Measurements from ENCODE around the gene GRAMD1A.
"Not testable (repeated sequence)": the region's sequence is repeated elsewhere in the genome, so short reads cannot be mapped to it uniquely, and the experiment has no call there.

Gene GRAMD1A

GRCh38 chr19:35004517-35005255, 4.6 kb downstream of the GRAMD1A start:
- DNase-seq = no peak

DNA sequence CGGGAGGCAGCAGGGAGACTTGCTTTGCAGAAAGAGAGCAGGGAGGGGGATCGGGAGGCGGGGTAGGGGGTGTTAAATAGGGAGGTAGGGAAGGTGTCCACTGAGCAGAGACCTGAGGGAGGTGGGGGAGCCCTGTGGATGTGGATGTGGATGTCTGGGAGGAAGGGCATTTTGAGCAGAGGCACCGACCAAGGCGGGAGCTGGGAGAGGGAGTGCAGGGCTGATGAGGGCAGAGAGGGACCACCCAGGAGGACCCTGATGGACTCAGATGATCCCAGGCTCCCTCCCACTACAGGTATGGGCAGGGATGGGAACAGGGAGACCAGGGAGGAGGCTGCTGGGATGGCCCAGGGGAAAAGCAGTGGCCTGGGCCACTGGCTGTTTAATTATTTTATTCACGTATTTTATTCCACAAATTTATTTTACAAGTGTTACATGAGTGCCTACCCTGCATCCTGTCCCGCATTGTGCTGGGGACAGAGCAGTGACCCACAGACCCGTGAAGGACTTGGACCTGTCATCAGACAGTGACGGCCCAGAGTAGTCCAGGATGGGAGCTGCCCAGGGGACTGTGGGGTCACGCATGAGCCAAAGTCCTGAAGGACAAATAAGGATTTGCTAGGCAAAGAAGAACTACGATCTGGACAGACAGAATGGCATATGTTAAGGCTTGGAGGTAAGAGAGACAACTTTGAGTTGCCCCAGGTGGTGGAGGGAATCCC, 5.3 kb downstream of the GRAMD1A start:
- DNase-seq = no peak

GRCh38 chr19:35006007-35006341, 5.9 kb downstream of the GRAMD1A start:
- not testable (repeated sequence) for DNase-seq

DNA sequence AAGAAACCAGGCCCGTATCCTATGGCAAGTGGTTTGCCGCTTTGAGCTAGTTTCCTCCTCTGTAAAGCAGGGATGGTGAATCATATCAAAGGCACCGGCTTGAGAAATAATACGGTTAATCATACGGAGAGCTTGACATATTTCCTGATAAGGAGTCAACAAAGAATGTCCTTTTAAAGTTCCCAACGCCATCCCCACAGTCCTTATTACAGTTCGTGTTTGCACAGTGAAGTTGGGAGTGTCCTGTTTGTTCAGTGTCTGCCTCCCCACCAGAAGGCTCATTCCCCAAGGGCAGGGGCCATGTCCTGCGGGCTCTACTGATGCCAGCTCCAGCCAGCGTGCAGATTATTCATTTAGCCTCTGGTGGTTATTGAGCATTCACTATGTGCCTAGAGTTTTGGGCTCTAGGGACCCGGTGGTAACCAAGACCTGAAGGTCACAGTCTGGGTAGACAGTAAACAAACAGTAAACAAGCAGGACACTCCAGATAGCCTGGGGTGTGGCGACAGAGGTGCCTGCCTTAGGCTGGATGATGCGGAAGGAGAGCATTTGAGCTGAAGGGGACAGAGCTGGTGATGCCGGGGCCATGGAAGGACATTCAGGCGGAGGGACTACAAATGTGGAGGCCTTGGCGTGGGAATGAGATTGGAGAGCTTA, 6.3 kb downstream of the GRAMD1A start:
- DNase-seq = no peak

- DNase-seq = no peak
Measured at GRCh38 chr19:35006999-35007365, 6.9 kb downstream of the GRAMD1A start.

DNA sequence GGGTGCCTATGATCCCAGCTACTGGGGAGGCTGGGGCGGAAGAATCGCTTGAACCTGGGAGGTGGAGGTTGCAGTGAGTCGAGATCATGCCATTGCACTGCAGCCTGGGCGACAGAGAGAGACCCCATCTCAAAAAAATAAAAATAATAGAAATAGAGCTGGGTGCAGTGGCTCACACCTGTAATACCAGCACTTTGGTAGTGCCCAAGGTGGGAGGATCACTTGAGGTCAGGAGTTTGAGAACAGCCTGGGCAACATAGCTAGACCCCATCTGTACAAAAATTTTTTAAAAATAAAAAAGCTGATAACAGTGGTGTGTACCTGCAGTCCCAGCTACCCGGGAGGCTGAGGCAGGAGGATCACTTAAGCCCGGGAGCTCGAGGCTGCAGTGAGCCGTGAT, 7.3 kb downstream of the GRAMD1A start:
- DNase-seq = not testable (repeated sequence)

GRCh38 chr19:35008891-35009341, 8.8 kb downstream of the GRAMD1A start:
- no peak for DNase-seq

DNA sequence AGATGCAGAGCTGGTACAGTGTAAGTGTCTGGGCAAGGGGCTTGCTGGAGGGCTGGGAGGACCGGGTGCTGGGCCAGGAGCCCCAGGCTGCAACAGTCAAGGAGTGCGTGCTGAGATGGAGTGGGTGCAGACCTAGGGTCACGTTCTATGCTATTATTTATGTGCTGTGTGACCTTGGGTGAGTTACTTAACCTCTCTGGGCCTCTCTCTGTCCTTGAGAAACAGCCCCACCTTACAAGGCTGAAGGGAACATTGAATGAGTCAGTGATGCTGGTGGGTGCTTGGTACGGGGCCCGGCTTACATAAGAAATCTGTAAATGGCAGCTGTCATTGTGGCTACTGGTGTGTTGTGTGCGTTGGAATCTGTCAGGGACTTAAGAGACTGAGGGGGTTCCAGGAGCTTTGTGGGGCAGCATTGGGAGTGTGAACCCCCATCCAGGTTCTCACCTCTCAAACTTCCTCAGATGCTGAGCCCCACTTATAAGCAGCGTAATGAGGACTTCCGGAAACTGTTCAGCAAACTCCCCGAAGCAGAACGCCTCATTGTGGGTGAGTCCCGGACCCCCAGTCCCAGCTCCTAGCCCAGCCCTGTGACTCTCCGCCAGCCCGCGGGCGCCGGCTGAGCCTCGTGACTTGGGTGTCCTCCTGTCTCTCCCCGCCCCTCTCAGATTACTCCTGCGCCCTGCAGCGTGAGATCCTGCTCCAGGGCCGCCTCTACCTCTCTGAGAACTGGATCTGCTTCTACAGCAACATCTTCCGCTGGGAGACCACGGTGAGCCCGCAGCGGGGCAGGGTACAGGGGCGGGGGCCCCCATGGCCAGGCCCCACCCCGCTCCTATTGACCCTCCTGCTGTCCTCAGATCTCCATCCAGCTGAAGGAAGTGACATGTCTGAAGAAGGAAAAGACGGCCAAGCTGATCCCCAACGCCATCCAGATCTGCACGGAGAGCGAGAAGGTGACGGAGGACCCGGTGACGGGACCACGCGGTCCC, 9.6 kb downstream of the GRAMD1A start:
- no peak for DNase-seq

DNA sequence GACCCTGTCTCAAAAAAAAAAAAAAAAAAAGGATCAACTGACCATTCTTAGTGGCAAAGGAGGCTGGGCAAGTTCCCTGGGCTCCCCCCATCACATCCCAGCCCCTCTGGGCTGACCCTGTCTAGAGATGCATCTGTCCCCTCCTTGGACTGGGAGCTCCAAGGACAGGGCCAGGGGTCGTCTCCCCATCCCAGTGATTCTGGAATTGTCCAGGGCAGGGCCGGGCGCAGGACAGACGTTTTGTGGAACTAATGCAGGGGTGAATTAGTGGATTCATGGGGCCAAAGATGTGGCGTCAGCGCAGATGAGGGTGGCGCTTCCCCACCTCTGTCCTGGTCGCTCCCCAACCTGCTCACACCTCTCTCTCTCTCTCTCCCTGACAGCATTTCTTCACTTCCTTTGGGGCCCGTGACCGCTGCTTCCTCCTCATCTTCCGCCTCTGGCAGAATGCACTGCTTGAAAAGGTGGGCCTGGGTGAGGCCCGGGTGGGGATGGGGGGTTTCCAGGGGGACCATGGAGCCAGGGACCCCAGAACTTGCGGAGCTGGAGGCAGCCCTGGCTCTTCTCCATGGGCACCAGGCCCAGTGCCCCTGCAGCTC, 11.1 kb downstream of the GRAMD1A start:
- no peak for DNase-seq

DNA sequence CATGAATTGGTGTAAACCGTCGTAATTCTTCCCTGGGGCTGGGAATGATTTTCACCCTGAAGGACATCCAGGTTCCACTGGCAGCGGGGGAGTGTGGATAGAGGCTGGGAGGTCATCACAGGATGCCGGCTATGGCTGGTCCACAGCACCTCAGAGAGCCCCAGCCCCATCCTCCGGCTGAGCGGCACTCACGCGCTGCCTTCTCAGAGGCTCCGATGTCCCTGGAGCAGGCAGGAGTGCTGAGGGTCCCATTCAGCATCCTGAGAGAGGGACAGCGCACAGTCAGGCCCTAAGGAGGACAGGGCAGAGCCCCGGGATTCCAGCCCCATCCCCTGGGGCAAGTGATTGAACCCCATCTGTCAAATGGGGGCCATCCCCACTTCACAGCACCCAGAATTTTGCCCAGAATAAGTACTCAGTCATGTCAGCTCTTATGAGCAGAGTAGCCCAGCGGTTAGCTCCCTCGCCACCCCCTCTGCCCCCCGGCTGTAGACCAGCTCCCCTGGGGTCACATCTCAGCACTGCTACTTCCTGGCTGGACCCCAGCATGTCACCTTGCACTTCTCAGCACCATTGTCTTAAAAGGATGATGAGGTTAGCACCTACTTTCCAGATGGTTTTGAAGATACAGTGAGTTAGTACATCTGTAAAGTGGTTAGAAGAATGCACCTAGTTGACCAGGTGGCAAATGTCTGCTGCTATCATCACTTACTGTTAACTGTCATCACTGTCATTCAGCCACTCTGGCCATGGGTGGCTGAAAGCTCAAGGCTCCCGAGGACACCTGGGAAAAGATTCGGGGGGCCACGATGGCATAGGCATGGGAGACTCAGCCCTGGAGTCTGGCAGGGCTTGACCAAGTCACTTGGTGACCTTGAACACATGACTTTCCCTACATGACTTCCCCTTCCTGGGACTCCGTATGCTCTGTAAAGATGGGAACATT, 11.9 kb downstream of the GRAMD1A start:
- no peak for DNase-seq

- DNase-seq = no peak
Measured at GRCh38 chr19:35013041-35013819, 13.1 kb downstream of the GRAMD1A start.

GRCh38 chr19:35013820-35014754, 14.0 kb downstream of the GRAMD1A start:
- no peak for DNase-seq

GRCh38 chr19:35014774-35015173, 14.7 kb downstream of the GRAMD1A start:
- not testable (repeated sequence) for DNase-seq

DNA sequence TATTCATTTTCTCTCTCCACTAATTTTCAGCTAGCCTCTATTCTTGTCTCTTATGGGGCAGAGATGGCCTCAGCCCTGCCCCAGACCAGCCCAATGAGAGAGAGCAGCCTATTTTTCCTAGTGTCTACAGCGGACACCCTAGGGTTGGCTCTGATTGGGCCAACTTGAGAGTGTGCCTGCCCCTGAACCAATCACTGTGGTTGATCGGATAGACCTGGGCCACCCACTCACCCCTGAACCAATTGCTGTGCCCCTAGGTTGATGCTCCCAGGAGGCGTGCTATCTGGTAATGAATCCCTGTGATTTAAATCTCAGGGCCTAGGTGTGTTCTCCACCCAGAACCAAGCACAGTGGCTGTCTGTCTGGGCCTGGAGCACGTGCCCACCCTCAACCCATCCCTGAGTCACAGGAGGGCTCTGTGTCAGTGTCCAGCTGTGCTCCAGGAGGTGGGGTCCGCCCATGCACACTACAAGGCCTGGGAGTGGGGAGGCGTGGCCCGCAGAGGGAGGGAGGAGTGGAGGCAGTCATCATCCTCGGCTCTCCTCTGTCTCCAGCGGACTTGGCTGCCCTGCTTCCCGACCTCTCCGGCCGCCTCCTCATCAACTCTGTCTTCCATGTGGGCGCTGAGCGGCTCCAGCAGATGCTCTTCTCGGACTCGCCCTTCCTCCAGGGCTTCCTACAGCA, 15.3 kb downstream of the GRAMD1A start:
- no peak for DNase-seq

DNA sequence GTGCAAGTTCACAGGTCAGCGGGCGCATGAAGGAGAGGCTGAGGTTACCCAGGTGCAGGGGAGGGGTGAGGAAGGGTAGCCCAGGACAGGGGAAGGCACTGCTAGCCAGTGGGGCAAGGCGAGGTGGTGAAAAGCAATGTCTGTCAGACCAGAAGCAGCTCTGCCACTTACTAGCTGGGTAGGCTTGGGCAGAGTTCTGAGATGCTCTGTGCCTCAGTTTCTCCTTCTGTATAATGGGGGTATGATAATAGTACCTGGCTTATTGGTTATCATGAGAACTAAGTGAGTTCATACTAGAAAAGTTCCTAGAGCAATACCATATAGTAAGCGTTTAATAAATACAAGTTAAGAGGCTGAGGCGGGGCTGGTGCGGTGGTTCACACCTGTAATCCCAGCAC, 15.8 kb downstream of the GRAMD1A start:
- no peak for DNase-seq

DNA sequence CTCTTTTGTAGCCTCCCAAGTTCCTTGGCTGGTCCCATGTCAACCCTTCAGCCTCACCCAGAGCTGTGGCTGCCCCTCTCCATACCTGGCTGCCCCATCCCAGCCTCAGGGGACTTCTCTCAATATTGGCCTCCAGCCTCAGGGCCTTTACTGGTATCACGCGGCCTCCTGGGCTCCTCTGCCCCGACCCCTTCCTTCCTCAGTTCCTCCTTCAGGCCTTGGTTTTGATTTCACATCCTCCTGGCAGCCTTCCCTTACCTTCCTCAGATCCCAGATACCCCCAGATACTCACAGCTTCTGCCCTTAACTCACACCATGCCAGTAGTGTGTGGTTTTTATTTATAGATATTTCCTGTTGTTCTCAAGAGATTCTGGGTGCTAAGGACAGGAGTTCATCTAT, 17.4 kb downstream of the GRAMD1A start:
- no peak for DNase-seq

GRCh38 chr19:35018379-35018778, 18.3 kb downstream of the GRAMD1A start:
- no peak for DNase-seq

GRCh38 chr19:35019144-35019543, 19.0 kb downstream of the GRAMD1A start:
- no peak for DNase-seq

DNA sequence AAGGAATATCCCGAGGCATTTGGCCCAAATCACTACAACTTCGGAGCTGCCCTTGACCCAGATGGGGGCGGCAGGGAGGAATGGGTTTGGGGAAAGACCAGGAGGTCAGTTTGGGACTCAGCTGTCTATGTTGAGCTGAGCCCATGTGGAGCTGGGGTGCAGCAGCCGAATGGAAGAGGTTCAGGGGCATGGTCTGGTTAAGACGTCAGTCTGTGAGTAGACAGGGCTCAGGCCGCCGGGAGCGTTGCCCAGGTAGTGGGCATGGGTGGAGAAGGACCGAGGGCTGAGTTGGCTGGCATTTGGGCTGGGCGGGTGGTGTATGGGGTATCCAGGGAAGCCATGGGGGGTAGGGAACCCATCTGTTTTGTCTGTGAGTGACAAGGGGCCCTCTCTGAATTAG, 20.9 kb downstream of the GRAMD1A start:
- DNase-seq = no peak

Data from NCI-H524 treated with DMSO at 0.1 percent for 48 hours (cell line).